ENCODE data around the gene CRHR1. TPM values are rescaled to one million over a fixed set of nuclear protein-coding genes. Genes with fewer than 3 reads are reported as not detected.

The CRHR1 gene
- total and polyA plus RNA-seq, 7 donors, result 0.09 to 0.30 TPM; not detected in 5

DNA sequence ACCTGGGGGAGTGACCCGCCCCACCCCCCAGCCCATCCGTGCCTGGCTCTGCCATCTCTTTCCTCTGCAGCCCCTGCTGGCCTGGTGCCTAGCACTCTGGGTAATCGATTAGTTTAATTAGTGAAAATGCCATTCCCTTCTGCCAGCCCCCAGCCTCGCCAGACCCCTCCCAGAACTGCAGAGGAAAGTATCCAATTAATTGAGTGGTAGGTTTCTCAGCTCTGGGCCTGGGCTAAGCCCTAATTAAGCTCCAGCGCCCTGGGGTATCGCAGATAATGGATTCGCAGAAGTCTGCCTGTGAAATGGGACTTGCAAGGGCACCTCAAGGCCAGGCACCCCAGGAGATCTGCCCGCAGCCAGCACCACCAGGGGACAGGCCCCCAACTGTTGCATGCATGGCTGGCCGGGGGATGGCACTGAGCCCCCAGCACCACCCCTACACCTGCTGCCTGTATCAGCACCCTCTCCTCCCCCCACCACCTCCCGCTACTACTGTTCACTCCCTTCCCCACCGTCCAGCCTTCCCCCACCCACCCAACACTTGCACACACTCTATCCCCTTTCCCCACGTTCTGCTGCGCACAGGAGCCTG lies 40.9 kb downstream of the CRHR1 start:
- peaks cover 0 to 3% (median 0%) of the 10 kb centered on the region in 3 donors for H3K27me3 ChIP-seq (ENCODE audit: insufficient read depth in 3 of 3, low read length in 2 of 3)

DNA sequence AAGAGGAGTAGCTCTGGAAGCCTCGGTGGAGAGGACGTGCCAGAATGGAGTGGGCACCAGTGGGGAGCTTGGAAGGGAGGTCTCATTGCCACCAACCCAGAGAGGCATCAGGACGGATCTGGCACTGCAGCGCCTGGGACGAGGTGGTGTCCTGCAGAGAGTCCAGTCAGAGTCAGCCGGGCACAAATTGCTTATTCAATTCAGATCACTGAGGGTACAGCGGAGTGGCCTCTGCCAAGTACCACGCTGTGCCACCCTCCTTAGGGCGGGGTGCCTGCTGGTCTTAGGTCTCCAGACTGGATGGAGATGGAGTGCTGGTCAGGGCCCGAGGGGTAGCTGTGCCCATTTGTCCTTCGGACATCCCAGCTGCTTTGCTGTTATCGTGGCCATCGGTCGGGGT lies 41.7 kb downstream of the CRHR1 start:
- no peak for ATAC-seq
- TF ChIP-seq, protein P1, sequence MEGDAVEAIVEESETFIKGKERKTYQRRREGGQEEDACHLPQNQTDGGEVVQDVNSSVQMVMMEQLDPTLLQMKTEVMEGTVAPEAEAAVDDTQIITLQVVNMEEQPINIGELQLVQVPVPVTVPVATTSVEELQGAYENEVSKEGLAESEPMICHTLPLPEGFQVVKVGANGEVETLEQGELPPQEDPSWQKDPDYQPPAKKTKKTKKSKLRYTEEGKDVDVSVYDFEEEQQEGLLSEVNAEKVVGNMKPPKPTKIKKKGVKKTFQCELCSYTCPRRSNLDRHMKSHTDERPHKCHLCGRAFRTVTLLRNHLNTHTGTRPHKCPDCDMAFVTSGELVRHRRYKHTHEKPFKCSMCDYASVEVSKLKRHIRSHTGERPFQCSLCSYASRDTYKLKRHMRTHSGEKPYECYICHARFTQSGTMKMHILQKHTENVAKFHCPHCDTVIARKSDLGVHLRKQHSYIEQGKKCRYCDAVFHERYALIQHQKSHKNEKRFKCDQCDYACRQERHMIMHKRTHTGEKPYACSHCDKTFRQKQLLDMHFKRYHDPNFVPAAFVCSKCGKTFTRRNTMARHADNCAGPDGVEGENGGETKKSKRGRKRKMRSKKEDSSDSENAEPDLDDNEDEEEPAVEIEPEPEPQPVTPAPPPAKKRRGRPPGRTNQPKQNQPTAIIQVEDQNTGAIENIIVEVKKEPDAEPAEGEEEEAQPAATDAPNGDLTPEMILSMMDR (IDR thresholded peaks at IDR 0.05), result no peak
- Histone ChIP-seq H3K9me3 (no peaks in the 10 kb centered on the region), H3K4me3 (no peak overlapping the region), H3K4me1 (no peaks in the 10 kb centered on the region), H3K27me3 (ENCODE audit: insufficient read depth in 3 of 3, low read length in 2 of 3) (peaks cover 0 to 3% (median 0%) of the 10 kb centered on the region in 3 donors), H3K27ac (no peak overlapping the region), H3K36me3 (ENCODE audit: insufficient read depth in 1 of 2, low read depth in 1 of 2) (no peaks in the 10 kb centered on the region)
- no peak for DNase-seq
- 91 to 92% (median 92%) methylated on average over 14 of the region's 14 CpGs for WGBS, 3 donors
- intact Hi-C loops (cut with DNase I), result no loop called here

More for the DNA sequence above, 40.9 kb downstream of the CRHR1 start:
- intact Hi-C loops (cut with DNase I), result no loop called here
- Histone ChIP-seq H3K4me3 (no peak overlapping the region), H3K27ac (no peak overlapping the region), H3K36me3 (ENCODE audit: insufficient read depth in 1 of 2, low read depth in 1 of 2) (no peaks in the 10 kb centered on the region), H3K4me1 (no peaks in the 10 kb centered on the region), H3K9me3 (no peaks in the 10 kb centered on the region)
- TF ChIP-seq, protein P1 (IDR thresholded peaks at IDR 0.05), result no peak
- DNase-seq (no peak), ATAC-seq (no peak)
- 81 to 91% (median 83%) methylated on average over 12 to 13 of the region's 13 CpGs for WGBS, 3 donors

DNA sequence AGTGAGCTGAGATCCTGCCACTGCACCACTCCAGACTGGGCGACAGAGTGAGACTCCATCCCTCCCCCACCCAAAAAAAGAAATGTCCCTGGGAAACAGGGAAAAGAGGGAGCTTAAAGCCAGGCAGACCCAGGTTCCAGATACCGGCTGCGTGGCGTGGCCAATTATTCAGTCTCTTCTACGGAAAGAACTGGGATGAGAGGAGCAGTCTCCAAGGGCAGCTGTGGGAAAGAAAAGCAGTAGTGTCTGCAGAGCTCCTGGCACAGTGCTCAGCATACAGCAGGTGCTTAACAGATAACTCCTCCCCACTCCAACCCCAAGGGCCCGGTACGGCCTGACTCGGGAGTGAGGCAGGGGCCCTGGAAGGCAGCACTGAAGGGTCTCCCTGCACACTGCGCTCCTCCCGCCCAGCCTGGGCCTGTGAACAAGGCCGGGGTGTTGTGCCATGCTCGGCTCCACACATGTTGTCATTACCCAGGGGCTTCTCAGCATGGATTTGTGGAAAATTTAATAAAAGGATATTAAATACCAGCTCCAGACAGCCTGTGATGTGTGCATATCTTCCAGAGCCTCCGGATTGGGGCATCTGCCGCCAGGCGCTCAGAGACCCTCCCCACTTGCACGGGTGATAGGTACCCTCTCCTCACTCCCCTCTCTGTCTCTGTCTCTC lies 42.9 kb downstream of the CRHR1 start:
- Histone ChIP-seq H3K27ac (no peak overlapping the region), H3K27me3 (ENCODE audit: insufficient read depth in 3 of 3, low read length in 2 of 3) (peaks cover 0 to 3% (median 0%) of the 10 kb centered on the region in 3 donors), H3K36me3 (ENCODE audit: insufficient read depth in 1 of 2, low read depth in 1 of 2) (no peaks in the 10 kb centered on the region), H3K4me1 (no peaks in the 10 kb centered on the region), H3K9me3 (no peaks in the 10 kb centered on the region), H3K4me3 (no peak overlapping the region)
- ATAC-seq, result no peak
- no peak for DNase-seq
- TF ChIP-seq, protein P1 (IDR thresholded peaks at IDR 0.05), result no peak
- intact Hi-C loops (cut with DNase I), result no loop called here
- 80 to 84% (median 82%) methylated on average over 16 of the region's 16 CpGs for WGBS, 3 donors

DNA sequence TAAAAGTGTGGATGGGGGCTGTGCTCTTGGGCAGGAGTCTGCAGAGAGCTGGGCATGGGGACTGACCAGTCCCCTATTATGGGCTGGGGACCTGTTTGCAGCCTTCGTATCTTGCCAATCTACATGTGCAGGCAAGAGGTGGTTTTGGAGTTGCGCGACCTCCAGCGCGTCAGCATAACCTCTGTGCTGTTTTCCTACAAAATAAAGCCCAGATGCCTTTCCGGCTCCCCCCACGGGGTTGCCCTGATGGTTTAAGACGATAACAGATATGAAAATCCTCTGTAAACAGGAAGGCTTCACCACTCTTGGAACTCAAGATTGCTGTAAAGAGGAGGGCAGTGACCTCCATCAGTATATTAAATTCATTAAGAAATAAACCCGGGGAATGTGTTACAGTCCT lies 44.1 kb downstream of the CRHR1 start:
- 76 to 88% (median 80%) methylated on average over 9 of the region's 9 CpGs for WGBS, 3 donors
- DNase-seq (no peak), ATAC-seq (no peak)
- TF ChIP-seq, protein P1 (IDR thresholded peaks at IDR 0.05), result no peak
- Histone ChIP-seq H3K36me3 (ENCODE audit: insufficient read depth in 1 of 2, low read depth in 1 of 2) (no peaks in the 10 kb centered on the region), H3K27me3 (ENCODE audit: insufficient read depth in 3 of 3, low read length in 2 of 3) (peaks cover 0 to 3% (median 0%) of the 10 kb centered on the region in 3 donors), H3K27ac (no peak overlapping the region), H3K9me3 (no peaks in the 10 kb centered on the region), H3K4me3 (no peak overlapping the region), H3K4me1 (no peaks in the 10 kb centered on the region)
- intact Hi-C loops (cut with DNase I), result no loop called here

Measured in psoas muscle (tissue), 8 donors.